GM12878 (cell line): ENCODE data around the gene NEK2.

Source experiments
- CREB1 ChIP-seq: IDR thresholded peaks from 2 replicates; pipeline ENCODE4 v1.6.1; 2012; ENCODE audit warnings: low read depth, mild to moderate bottlenecking, inconsistent platforms
- CTCF ChIP-seq, 3 experiments: IDR thresholded peaks in 2 of 3; conservative IDR thresholded peaks in 1 of 3; 2 replicates each; pipeline ENCODE4 v1.5.1; 2011; ENCODE audit warnings: low read depth in 3 of 3, low read length in 3 of 3, mild to moderate bottlenecking in 3 of 3, control low read depth in 2 of 3, moderate library complexity in 2 of 3, inconsistent platforms in 1 of 3, mixed read lengths in 1 of 3; ENCODE audit not compliant: control insufficient read depth in 2 of 3, insufficient read depth in 1 of 3; ENCODE audit errors: extremely low read depth in 1 of 3
- RFX5 ChIP-seq: IDR thresholded peaks from 2 replicates; pipeline ENCODE4 v1.6.1; 2011; ENCODE audit warnings: low read depth, low read length, improper control_type of control experiment
- TAF1 ChIP-seq: IDR thresholded peaks from 2 replicates; pipeline ENCODE4 v1.6.1; 2011; ENCODE audit warnings: mild to moderate bottlenecking, low read depth, low read length, borderline replicate concordance
- ZNF274 ChIP-seq: IDR thresholded peaks from one replicate; pipeline ENCODE4 v1.8.0; 2011; ENCODE audit not compliant: insufficient read length, insufficient read depth
- TF ChIP-seq, protein P1 (sequence below): IDR thresholded peaks from 2 replicates; pipeline ENCODE4 v1.6.1; 2012; ENCODE audit warnings: low read depth, low read length, improper control_type of control experiment

GRCh38 chr1:211714154-211714553, 38.7 kb upstream of the NEK2 start:
- TF ChIP-seq ZNF274 (no peak), CREB1 (no peak), RFX5 (no peak), CTCF (IDR thresholded peaks at IDR 0.05 in 2 of 3, conservative IDR thresholded peaks at IDR 0.05 in 1 of 3; ENCODE audit: control insufficient read depth in 2 of 3, extremely low read depth in 1 of 3, insufficient read depth in 1 of 3, low read depth in 3 of 3, low read length in 3 of 3) (no peak), TAF1 (no peak)
- TF ChIP-seq, protein P1, sequence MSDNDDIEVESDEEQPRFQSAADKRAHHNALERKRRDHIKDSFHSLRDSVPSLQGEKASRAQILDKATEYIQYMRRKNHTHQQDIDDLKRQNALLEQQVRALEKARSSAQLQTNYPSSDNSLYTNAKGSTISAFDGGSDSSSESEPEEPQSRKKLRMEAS = no peak
